ENCODE data around the gene CEMIP2. TPM values are rescaled to one million over a fixed set of nuclear protein-coding genes. Genes with fewer than 3 reads are reported as not detected.

Gene CEMIP2
- total and polyA plus RNA-seq, 2 donors (not counting 3 experiments of a cell fraction or from before 2014, with no cell fraction given), result 41.6 to 44.3 TPM

GRCh38 chr9:71766663-71767062 lies 1.6 kb downstream of the CEMIP2 start:
- Histone ChIP-seq H3K9me3 (replicated peaks; ENCODE audit: control insufficient read depth, insufficient read depth, low read length) (no peaks in the 10 kb centered on the region), H3K4me3 (replicated peaks in 1 of 3; ENCODE audit: insufficient read depth in 1 of 3, low read depth in 1 of 3, low read length in 3 of 3) (peak overlapping the region in 1 of 3 experiments; percentile 98), H3K36me3 (ENCODE audit: control insufficient read depth in 2 of 2, extremely low read depth in 1 of 2, insufficient read depth in 2 of 2, low read length in 2 of 2) (no peaks in the 10 kb centered on the region), H2AFZ (ENCODE audit: low read depth, low read length) (no peak overlapping the region), H3K27me3 (ENCODE audit: control insufficient read depth in 2 of 2, insufficient read depth in 2 of 2, low read length in 2 of 2) (no peaks in the 10 kb centered on the region), H3K4me2 (ENCODE audit: insufficient read depth, low read length) (peak overlapping the region; percentile 91), H3K4me1 (ENCODE audit: control insufficient read depth, extremely low read depth, insufficient read depth, low read length) (peaks cover 46% of the 10 kb centered on the region), H4K20me1 (replicated peaks; ENCODE audit: control insufficient read depth, extremely low read depth, insufficient read depth, low read length) (no peaks in the 10 kb centered on the region), H3K9me1 (replicated peaks; ENCODE audit: control insufficient read depth, extremely low read depth, insufficient read depth, low read length) (no peaks in the 10 kb centered on the region), H3K9ac (replicated peaks; ENCODE audit: extremely low read depth, insufficient read depth, low read length) (no peak overlapping the region), H3K79me2 (ENCODE audit: control insufficient read depth, insufficient read depth, low read length) (peaks cover 39% of the 10 kb centered on the region), H3K27ac (ENCODE audit: insufficient read depth, low read depth, low read length) (no peak overlapping the region)
- dilution Hi-C loops (cut with MboI; ENCODE audit: extremely low pct_ligation_motif_present, low sequenced_read_pairs), result no loop called here
- POLR2A ChIA-PET, result no interaction called here
- TF ChIP-seq, protein P1, sequence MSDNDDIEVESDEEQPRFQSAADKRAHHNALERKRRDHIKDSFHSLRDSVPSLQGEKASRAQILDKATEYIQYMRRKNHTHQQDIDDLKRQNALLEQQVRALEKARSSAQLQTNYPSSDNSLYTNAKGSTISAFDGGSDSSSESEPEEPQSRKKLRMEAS (IDR thresholded peaks at IDR 0.05; ENCODE audit: insufficient read depth, insufficient read length), result no peak
- TF ChIP-seq FOS (IDR thresholded peaks at IDR 0.05; ENCODE audit: borderline replicate concordance, insufficient read depth, low read length) (no peak), JUN (IDR thresholded peaks at IDR 0.05; ENCODE audit: borderline replicate concordance, insufficient read depth, insufficient read length, low read depth) (no peak), GATA2 (IDR thresholded peaks at IDR 0.05; ENCODE audit: insufficient read depth, insufficient read length, low read depth, low read length) (no peak), POLR2AphosphoS5 (IDR thresholded peaks at IDR 0.05; ENCODE audit: insufficient read depth, low read depth, low read length) (no peak), MYC (IDR thresholded peaks at IDR 0.05; ENCODE audit: low read depth, low read length) (no peak), EZH2 (IDR thresholded peaks at IDR 0.05; ENCODE audit: borderline replicate concordance, low read depth, low read length, severe bottlenecking) (no peak), POLR2A (IDR thresholded peaks at IDR 0.05; ENCODE audit: low read depth, low read length) (no peak)
- TF ChIP-seq, protein P2, sequence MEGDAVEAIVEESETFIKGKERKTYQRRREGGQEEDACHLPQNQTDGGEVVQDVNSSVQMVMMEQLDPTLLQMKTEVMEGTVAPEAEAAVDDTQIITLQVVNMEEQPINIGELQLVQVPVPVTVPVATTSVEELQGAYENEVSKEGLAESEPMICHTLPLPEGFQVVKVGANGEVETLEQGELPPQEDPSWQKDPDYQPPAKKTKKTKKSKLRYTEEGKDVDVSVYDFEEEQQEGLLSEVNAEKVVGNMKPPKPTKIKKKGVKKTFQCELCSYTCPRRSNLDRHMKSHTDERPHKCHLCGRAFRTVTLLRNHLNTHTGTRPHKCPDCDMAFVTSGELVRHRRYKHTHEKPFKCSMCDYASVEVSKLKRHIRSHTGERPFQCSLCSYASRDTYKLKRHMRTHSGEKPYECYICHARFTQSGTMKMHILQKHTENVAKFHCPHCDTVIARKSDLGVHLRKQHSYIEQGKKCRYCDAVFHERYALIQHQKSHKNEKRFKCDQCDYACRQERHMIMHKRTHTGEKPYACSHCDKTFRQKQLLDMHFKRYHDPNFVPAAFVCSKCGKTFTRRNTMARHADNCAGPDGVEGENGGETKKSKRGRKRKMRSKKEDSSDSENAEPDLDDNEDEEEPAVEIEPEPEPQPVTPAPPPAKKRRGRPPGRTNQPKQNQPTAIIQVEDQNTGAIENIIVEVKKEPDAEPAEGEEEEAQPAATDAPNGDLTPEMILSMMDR (IDR thresholded peaks at IDR 0.05; ENCODE audit: extremely low read depth in 1 of 2, insufficient read depth in 1 of 2, low read depth in 1 of 2, low read length in 2 of 2), result no peak
- CTCF ChIA-PET, result interaction anchor here (1.0 to 6.4 kb wide), 4 partner anchors 11 to 162 kb away, joined by 4 to 58 read pairs (median 8); no protein-coding TSS in a partner anchor
- no TSS peak for BruUV-seq (replicated peaks)
- DNase-seq (ENCODE audit: low read depth, low spot score), result no peak
- intact Hi-C loops (cut with micrococcal nuclease), result loop anchor here (5.0 to 10.0 kb wide), 2 partner anchors 622 to 864 kb away; no protein-coding TSS in a partner anchor
- no peak for FAIRE-seq
